ENCODE data around the gene PPIA. TPM values are rescaled to one million over a fixed set of nuclear protein-coding genes. Genes with fewer than 3 reads are reported as not detected.
A peak's percentile ranks its signal among the peaks of the same experiment; 100 is the strongest.

PPIA gene
- 1,146 TPM for total RNA-seq

DNA sequence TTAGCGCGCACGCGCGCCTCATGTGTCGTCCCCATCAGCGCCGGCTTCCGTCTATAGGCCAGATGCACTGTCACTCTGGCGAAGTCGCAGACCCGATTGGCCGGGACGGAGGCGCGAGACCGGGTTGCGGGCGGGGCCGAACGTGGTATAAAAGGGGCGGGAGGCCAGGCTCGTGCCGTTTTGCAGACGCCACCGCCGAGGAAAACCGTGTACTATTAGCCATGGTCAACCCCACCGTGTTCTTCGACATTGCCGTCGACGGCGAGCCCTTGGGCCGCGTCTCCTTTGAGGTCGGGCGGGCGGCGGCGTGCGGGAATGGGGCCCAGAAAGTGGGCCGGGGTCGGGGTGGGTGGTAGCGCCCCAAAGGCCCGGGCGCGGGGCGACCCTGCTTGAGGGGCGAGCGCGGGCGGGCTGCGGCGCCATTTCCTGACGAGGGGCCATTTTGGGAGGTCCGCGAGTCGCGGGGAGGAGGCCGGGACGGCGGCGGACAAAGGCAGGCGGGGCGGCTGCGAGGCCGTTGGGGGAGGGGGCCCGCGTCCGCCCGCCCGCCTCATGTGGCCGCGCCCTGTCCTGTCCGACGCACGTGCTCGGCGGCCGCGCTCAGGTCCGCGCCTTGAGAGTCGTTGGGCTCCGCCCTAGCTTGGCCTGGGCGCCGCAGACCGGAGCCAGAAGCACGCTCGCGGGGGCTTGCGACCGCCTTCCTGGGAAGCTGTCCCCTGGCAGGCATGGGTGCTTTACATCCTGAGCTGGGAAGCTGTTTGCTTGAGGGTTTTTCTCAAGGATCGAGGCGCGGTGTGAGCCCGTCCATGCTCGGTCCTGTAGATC lies at the start of gene PPIA:
TSS of gene PPIA (plus strand) at position 178 of the 825 bp plus-strand sequence. CDS start at position 222, 44 bp downstream.
- peak; percentile 99 for DNase-seq

DNA sequence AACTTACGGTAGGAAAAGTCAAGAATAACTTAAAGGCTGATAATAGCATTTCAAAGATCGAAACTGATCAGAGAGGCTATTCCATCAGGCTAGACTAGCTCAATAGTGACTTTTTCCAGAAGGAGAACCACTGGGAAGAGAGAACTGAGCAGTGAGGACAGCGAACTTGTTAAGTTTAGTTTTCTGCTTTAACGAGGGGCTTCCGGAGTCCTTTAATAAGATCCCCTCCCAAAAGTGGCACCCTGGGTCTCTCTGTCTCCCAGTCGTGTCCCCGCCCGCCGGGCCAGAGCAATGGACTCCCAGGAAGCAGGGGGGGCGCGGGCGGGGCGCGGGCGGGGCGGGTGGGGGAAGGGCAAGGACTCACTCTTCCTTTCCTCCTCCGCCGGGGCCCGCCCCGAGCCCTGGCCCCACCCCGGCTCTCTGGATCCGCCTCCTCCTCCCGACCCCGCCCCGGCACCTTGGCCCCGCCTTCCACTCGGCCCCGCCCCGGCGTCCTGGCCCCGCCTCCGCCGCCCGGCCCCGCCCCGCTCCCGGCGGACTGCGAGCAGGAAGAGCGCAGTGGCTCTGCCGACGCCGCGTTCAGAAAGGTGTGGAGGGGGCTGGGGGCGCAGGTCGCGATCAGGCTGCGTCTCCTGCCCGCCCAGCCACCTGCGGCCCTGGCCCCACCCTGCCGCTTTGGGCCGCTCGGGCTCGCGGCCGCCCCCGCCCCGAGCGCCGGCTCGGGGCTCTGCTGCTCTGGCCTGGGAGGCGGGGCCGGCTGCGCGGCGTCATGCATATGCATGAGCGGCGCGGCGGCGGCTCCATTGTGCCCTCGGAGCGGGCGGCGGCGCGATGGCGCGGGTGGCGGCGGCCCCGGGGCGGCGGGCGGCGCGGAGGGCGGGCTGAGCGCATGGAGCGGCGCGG lies 48.2 kb upstream of the PPIA start, which contains the start of gene ZMIZ2:
TSS of gene ZMIZ2 (plus strand) at position 803 of the 903 bp plus-strand sequence. CDS start 7,403 bp downstream, outside the sequence.
- DNase-seq, result peak; percentile 96

GRCh38 chr7:44748948-44749731 lies 47.3 kb upstream of the PPIA start:
- DNase-seq, result peak; percentile 22

DNA sequence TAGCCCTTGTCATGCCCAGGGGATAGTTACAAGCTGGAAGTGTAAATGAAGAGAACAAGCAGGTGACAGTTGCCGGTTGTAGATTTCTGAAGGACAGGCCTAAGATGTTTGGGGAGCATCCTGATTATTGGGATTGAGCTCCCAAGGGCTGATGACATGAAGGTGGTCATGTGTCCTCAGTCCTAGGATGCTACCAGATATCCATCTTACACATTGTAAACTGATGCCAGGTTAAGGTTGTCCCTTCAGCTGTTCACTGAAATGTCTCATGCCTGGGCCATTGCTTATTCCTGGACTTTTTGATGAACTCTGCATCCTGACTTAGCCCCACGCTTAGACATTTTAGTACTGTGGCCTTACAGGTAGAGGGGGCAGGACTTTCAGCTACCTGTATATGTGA lies 46.5 kb upstream of the PPIA start:
- DNase-seq, result no peak

GRCh38 chr7:44750424-44750823 lies 46.1 kb upstream of the PPIA start:
- DNase-seq, result no peak

DNA sequence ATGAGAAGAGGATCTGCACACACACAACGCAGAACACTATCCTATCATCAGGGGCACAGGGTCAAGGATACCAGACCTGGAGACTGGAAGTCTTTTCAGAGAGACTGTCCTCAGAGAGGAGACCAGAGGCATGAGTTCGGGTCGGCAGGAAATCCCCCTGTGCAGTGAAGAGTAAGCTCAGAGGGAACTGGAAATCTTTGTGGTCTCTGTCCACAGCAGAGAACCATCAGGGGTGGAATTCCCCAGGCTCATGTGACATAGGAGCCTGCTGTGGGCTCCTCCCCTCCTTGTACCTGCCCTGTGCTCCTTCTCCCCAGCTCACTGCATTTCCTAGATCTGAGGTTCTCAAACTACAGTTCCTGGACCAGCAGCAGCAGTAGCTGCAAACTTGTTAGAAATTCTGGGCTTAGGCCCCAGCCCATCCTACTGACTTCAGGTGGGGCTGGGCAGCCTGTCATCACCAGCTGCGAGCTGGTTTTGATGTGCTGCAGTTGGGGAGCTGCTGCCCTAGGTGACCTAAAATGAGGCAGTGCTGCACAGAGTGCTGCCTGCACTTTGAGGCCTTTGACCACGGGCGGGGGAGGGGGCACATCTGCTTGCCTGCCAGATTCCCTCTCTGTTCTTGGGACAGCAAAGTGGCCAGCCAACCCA lies 45.4 kb upstream of the PPIA start:
- DNase-seq, result no peak

- DNase-seq, result no peak
These were observed 43.7 kb upstream of the PPIA start for GRCh38 chr7:44752822-44753221.

- no peak for DNase-seq
These were observed 41.4 kb upstream of the PPIA start for GRCh38 chr7:44754802-44755697.

- DNase-seq, result no peak
These were observed 40.5 kb upstream of the PPIA start for GRCh38 chr7:44755698-44756627.

DNA sequence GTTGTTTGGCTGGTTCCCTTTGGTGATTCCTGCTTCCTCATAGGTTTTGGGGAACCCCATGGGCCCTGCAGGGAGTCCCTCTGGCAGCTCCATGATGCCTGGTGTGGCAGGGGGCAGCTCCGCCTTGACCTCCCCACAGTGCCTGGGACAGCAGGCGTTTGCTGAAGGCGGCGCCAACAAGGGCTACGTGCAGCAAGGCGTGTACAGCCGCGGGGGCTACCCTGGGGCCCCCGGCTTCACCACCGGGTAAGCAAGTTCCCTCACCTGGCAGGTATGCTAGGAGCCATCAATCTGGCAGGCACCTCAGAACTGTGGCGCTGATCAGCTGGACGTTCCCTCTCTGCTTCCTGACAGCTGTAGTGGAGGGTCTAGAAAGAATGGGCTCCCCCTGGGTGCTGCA lies 39.6 kb upstream of the PPIA start:
- DNase-seq, result no peak

DNA sequence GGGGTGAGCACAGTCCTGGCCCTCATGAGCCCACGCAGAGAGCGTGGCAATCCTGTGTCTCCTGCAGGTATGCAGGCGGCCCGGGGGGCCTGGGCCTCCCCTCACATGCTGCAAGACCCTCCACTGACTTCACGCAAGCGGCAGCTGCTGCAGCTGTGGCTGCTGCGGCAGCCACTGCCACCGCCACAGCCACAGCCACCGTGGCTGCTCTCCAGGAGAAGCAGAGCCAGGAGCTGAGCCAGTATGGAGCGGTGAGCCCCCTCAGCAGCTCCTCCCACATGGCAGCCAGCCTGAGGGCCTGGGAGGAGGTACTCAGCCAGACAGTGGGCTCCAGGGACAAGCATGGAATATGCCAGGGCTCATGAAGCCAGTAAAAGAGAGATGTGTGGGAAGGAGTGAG lies 39.2 kb upstream of the PPIA start:
- DNase-seq, result peak; percentile 95

GRCh38 chr7:44757739-44758138 lies 38.7 kb upstream of the PPIA start:
- no peak for DNase-seq

DNA sequence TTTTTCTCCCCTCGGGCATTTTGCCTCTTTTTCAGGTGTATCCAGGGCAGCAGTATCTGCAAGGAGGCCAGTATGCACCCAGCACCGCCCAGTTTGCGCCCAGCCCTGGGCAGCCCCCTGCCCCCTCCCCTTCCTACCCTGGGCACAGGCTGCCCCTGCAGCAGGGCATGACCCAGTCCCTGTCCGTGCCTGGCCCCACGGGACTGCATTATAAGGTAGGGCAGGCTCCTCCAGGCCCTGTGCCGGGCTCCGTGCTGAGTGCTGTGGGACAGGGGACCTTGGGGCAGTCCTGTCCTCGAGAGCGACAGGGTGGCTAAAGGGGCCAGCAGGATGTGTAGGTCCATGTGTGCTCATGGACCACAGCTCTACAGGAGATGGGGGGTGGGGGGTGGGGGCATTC lies 37.2 kb upstream of the PPIA start:
- no peak for DNase-seq

DNA sequence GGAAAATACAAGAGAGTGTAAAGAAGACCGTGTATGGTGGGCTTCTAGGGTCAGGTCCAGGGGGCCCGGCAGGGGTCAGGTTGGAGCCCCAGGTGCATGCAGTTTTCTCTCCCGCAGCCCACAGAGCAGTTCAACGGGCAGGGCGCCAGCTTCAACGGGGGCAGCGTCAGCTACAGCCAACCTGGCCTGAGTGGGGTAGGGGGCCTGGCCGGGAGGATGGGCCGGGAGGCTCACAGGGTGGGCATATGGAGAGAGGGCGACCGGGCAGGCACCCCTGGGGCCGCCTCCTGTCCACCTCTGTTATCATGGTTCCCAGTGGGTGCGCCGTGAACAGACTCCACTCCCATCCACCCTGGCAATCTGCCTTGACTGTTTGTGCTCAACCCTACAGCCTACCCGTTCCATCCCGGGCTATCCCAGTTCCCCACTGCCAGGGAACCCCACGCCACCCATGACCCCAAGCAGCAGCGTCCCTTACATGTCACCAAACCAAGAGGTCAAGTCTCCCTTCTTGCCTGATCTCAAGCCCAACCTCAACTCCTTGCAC lies 36.4 kb upstream of the PPIA start:
- DNase-seq, result no peak

DNA sequence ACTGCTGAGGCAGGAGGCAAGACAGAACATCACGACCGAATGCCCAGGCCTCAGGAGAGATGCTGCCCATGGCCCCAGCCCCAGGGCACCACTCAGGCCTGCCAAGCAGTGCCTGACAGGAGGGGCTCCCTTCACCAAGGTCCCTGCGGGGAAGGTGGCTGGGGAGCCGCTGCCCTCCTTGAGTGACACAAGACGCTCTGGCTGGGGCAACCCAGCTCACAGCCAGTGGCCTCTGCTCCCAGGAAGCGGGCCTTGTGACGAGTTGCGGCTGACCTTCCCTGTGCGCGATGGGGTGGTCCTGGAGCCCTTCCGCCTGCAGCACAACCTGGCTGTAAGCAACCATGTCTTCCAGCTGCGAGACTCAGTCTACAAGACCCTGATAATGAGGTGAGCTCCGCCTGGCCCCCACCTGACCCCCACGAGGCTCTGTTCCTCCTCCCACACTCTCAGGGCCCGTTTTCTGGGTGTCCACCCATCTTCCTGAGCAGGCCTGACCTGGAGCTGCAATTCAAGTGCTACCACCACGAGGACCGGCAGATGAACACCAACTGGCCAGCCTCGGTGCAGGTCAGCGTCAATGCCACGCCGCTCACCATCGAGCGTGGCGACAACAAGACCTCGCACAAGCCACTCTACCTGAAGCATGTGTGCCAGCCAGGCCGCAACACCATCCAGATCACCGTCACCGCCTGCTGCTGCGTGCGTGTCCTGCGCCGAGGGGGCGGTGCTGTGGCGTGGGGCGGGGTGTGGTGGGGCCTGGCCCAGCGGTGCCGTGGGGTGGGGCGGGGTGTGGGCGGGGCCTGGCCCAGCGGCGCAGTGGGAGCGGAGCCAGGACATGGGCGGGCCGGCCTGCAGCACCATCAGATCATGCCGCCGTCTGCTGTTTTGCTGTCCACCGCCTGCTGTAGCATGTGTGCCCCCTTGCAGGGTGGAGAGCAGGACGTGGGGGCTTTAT lies 35.0 kb upstream of the PPIA start:
- DNase-seq, result peak; percentile 64

DNA sequence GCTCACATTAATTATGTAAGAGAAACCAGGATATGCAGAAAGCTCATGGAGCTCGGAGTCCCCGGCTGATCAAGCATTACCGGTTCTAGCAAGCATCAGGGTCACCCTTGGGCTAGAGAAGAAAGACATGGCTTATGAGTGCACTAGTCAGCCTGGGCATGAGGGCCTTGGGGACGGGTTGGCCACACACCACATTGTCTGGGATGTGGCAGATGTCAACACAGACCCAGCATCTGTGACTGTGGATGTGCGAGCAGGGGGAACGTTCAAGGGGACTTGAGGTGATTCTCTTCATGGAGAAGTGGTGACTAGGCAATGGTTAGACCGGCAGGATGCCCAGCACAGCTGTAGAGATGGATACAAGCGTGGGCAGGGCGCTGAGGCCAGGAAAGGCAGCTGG lies 34.2 kb upstream of the PPIA start:
- DNase-seq, result no peak

GRCh38 chr7:44762726-44763522 lies 33.6 kb upstream of the PPIA start:
- no peak for DNase-seq

All from tongue (tissue), 2 donors.